NB4 (cell line): Measurements from ENCODE around the gene METRN.

Experiments
- MYC ChIP-seq: IDR thresholded peaks from 2 replicates; pipeline ENCODE4 v1.6.1; 2011; ENCODE audit warnings: low read depth, low read length
- POLR2A ChIP-seq: IDR thresholded peaks from 2 replicates; pipeline ENCODE4 v1.6.1; 2011; ENCODE audit warnings: mild to moderate bottlenecking; ENCODE audit not compliant: insufficient read length; ENCODE audit errors: extremely low read depth
- TF ChIP-seq, protein P1 (sequence below): IDR thresholded peaks from one replicate; pipeline ENCODE4 v1.5.1; 2012; ENCODE audit warnings: low read depth, low read length
- TF ChIP-seq, protein P2 (sequence below): IDR thresholded peaks from 2 replicates; pipeline ENCODE4 v1.6.1; 2011; ENCODE audit warnings: low read depth, low read length

DNA sequence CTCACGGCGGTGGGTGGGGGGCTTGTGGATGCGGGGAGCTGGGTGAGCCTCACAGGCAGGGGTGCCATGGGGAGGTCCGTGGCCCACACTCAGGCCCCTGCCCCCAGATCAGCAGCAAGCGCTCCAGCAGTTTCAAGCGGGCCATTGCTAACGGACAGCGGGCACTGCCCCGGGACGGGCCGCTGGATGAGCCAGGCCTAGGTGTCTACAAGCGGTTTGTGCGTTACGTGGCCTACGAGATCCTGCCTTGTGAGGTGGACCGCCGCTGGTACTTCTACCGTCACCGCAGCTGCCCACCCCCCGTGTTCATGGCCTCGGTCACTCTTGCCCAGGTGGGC is 38.4 kb upstream of the METRN start:
- TF ChIP-seq, protein P1, sequence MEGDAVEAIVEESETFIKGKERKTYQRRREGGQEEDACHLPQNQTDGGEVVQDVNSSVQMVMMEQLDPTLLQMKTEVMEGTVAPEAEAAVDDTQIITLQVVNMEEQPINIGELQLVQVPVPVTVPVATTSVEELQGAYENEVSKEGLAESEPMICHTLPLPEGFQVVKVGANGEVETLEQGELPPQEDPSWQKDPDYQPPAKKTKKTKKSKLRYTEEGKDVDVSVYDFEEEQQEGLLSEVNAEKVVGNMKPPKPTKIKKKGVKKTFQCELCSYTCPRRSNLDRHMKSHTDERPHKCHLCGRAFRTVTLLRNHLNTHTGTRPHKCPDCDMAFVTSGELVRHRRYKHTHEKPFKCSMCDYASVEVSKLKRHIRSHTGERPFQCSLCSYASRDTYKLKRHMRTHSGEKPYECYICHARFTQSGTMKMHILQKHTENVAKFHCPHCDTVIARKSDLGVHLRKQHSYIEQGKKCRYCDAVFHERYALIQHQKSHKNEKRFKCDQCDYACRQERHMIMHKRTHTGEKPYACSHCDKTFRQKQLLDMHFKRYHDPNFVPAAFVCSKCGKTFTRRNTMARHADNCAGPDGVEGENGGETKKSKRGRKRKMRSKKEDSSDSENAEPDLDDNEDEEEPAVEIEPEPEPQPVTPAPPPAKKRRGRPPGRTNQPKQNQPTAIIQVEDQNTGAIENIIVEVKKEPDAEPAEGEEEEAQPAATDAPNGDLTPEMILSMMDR = no peak
- TF ChIP-seq POLR2A (no peak), MYC (no peak)
- TF ChIP-seq, protein P2, sequence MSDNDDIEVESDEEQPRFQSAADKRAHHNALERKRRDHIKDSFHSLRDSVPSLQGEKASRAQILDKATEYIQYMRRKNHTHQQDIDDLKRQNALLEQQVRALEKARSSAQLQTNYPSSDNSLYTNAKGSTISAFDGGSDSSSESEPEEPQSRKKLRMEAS = no peak
